Adrenal gland (tissue), 12 donors: Measurements from ENCODE around the gene MXRA8. TPM values are rescaled to one million over a fixed set of nuclear protein-coding genes. Genes with fewer than 3 reads are reported as not detected.

Experiments used
- DNase-seq, 7 donors: peaks; one replicate each; pipeline ENCODE4 v3.0.0-alpha.2; 2019 to 2020
- H3K27ac ChIP-seq, 5 donors: fragments of 200-600 bp; sonication (generic) in 4 of 5; 1 replicate in 3 of 5; 2 replicates in 2 of 5; pipeline versions ENCODE4 v1.5.1 to v1.8.0; 2016 to 2020; ENCODE audit warnings: mild to moderate bottlenecking in 1 of 5
- H3K27me3 ChIP-seq: fragments of 200-600 bp; 2 replicates; pipeline ENCODE4 v1.8.0; 2021
- H3K36me3 ChIP-seq, 2 donors: fragments of 200-600 bp; replicated peaks in 1 of 2; 1 replicate in 1 of 2; 2 replicates in 1 of 2; pipeline versions ENCODE4 v1.5.1 to v1.8.0; 2018 to 2022
- H3K4me1 ChIP-seq, 2 donors: fragments of 200-600 bp; replicated peaks in 1 of 2; 1 replicate in 1 of 2; 2 replicates in 1 of 2; pipeline versions ENCODE4 v1.5.1 to v1.8.0; 2018 to 2021
- H3K4me3 ChIP-seq, 4 donors: fragments of 200-600 bp; sonication (generic) in 3 of 4; one replicate each; pipeline ENCODE4 v1.5.1; 2016 to 2018
- H3K9me3 ChIP-seq, 3 donors: fragments of 200-600 bp; sonication (generic) in 1 of 3; replicated peaks in 1 of 3; 1 replicate in 2 of 3; 2 replicates in 1 of 3; pipeline versions ENCODE4 v1.5.1 to v1.8.0; 2016 to 2021
- POLR2A ChIP-seq, 2 donors: fragments of 450-650 bp; IDR thresholded peaks; one replicate each; pipeline ENCODE4 v1.6.1; 2017; ENCODE audit warnings: antibody characterized with exemption in 2 of 2, mild to moderate bottlenecking in 2 of 2, moderate library complexity in 1 of 2
- WGBS, 4 donors: extraction: QIAGEN DNeasy Blood & Tissue Kit in 2 of 4; methylation state at CpG; one replicate each; pipeline versions ENCODE4 v1.1.5 to v1.1.7; 2013 to 2017; 5-methylcytosine and 5-hydroxymethylcytosine counted together
- intact Hi-C, 2 donors: fragments of 100-400 bp; cut with DNase I; formaldehyde crosslinking; loops; one replicate each; pipeline versions ENCODE4 v1.14.1 to v1.15.0; 2022 to 2023
- polyA plus RNA-seq, 3 donors: library from polyadenylated mRNA; stranded (reverse); fragments of 200-250 nt in 2 of 3; fragments of 350-450 nt in 1 of 3; fragmentation: Illumina TruSeq in 1 of 3; extraction: RNeasy Lipid Tissue Mini Kit (QIAGEN cat#74804) in 1 of 3; gene quantifications; one replicate each; pipeline ENCODE4 v1.2.3, GENCODE V29; 2013 to 2014
- total RNA-seq, 9 donors: library from RNA; depleted of rRNA in 4 of 9; stranded (reverse); fragments of >200 nt in 4 of 9; fragments of 120-200 nt in 1 of 9; fragmentation: NEBNext Ultra II Directional in 1 of 9; extraction: Animal tissue kit (Norgen Biotek cat#: 25700) in 1 of 9; gene quantifications; one replicate each; pipeline versions ENCODE4 v1.1.0 to v1.2.4, GENCODE V29; 2013 to 2023
- TF ChIP-seq, protein P1 (sequence below), 6 experiments: fragments of 450-650 bp in 4 of 6; fragments of 200-600 bp in 2 of 6; sonication (generic) in 1 of 6; IDR thresholded peaks; 1 replicate in 5 of 6; 2 replicates in 1 of 6; pipeline versions ENCODE4 v1.5.1 to v1.8.0; 2016 to 2021; ENCODE audit warnings: antibody characterized with exemption in 6 of 6, mild to moderate bottlenecking in 2 of 6, moderate library complexity in 1 of 6
- donor health status: healthy with polysubstance abuse.
- donor health status: Bipolar disorder and iron deficiency.
- donor health status: DM: yes; HTN: yes; CAD: no.
- donor health status: DM: no; HTN: no; CAD: no.
- donor health status: DM: no; HTN: no; CAD: no.
- donor health status: DM: yes; HTN: yes; CAD: no.

The MXRA8 gene
- total and polyA plus RNA-seq, 12 donors: 8.4 to 104 (median 46.6) TPM

DNA sequence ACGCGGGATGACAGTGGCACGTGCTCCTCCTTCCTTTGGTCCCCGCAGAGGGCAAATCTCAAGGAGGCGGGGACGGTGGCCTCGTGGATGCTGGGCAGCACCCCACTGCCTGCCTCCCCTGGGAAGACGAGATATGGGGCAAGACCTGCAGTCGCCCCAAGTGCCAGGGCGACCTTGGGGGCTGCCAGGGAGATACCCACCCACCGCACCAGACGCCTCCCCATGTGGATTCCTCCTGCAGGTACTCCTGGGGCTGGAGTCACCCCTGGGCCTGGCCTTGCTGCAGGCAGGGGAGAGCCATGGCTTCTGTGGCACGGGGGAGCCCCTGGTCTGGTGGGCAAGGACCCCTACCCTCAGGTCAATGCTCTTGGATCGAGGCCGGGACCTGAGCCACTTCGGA is 22.5 kb upstream of the MXRA8 start:
- H3K9me3 ChIP-seq: no peaks in the 10 kb centered on the region
- no peak overlapping the region for H3K27ac ChIP-seq
- DNase-seq: no peak
- no peak overlapping the region for H3K4me3 ChIP-seq
- H3K4me1 ChIP-seq: peaks cover 0 to 3% of the 10 kb centered on the region in 2 donors
- TF ChIP-seq, protein P1, sequence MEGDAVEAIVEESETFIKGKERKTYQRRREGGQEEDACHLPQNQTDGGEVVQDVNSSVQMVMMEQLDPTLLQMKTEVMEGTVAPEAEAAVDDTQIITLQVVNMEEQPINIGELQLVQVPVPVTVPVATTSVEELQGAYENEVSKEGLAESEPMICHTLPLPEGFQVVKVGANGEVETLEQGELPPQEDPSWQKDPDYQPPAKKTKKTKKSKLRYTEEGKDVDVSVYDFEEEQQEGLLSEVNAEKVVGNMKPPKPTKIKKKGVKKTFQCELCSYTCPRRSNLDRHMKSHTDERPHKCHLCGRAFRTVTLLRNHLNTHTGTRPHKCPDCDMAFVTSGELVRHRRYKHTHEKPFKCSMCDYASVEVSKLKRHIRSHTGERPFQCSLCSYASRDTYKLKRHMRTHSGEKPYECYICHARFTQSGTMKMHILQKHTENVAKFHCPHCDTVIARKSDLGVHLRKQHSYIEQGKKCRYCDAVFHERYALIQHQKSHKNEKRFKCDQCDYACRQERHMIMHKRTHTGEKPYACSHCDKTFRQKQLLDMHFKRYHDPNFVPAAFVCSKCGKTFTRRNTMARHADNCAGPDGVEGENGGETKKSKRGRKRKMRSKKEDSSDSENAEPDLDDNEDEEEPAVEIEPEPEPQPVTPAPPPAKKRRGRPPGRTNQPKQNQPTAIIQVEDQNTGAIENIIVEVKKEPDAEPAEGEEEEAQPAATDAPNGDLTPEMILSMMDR (IDR thresholded peaks at IDR 0.05): no peak
- TF ChIP-seq POLR2A (IDR thresholded peaks at IDR 0.05): no peak
- peaks cover 0 to 8% of the 10 kb centered on the region in 2 donors for H3K36me3 ChIP-seq
- intact Hi-C loops: no loop called here
- WGBS, 4 donors: 90 to 97% (median 90%) methylated on average over 6 to 16 of the region's 16 CpGs; no CpG with 5 or more reads in 1 of the 4 donors
- H3K27me3 ChIP-seq: no peaks in the 10 kb centered on the region

DNA sequence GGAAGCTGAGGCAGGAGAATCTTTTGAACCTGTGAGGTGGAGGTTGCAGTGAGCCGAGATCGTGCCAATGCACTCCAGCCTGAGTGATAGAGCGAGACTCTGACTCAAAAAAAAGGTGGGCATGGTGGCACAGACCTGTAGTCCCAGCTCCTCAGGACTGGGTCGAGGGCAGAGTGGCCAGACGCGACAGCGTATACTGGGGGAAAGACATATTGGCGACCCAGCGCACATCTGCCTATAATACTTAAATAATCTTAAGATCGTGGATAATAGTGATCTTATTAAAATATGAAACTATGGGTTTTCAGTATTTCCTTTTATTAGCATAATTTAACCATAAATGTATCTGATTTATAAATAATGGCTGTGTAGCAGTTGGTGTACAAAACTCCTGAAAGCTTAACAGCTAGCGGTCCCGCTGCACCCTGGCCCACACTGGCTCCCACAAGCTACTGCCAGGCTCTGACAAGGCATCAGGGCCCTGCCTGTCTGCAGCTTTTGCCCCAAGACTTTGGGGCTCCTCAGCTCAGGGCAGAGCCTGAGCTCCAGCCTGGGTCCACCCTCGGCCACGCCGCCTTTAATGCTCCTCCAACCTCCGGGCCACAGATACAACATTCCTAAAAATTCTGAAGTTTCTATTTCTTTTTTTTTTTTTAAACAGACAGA is 19.3 kb upstream of the MXRA8 start:
- Histone ChIP-seq H3K9me3 (no peaks in the 10 kb centered on the region), H3K36me3 (peaks cover 0 to 10% of the 10 kb centered on the region in 2 donors), H3K4me3 (no peak overlapping the region), H3K27ac (no peak overlapping the region), H3K27me3 (no peaks in the 10 kb centered on the region), H3K4me1 (peaks cover 7 to 20% of the 10 kb centered on the region in 2 donors)
- intact Hi-C loops: no loop called here
- WGBS, 4 donors: 91 to 97% (median 95%) methylated on average over 16 of the region's 16 CpGs
- DNase-seq: no peak
- no peak for TF ChIP-seq POLR2A (IDR thresholded peaks at IDR 0.05)
- TF ChIP-seq, protein P1 (IDR thresholded peaks at IDR 0.05): no peak

DNA sequence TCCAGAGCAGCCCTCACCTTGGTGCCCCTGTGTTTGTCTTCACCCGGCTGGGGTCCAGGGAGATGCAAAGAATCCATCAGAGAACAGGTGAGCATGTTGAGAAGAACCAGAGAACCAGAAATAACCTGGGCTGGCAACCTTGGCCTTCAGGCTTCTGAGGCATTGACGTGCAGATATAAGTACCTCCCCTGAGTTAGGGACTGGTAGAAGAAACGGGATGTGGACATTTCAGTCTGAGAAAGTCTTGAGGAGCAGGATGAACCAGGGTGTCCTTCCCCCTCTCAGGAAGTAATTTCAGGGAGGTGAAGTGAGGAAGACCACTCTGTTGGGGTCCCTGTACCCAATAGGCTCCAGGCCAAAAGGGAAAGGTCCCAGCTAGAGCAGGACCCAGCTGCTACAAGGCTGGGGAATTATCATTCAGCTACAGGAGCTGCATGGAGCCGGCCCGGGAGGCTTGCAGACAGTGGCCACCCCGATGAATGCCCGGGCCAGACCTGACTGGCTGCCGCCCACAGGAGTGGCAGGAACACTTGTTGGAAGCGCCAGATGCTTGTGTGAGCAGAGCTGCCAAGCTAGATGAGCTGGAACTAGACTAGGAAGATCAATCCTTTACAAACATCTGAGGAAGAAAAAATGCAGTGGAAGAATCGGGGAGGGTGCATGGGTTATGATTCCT is 18.3 kb upstream of the MXRA8 start:
- Histone ChIP-seq H3K27me3 (no peaks in the 10 kb centered on the region), H3K36me3 (peaks cover 0 to 10% of the 10 kb centered on the region in 2 donors), H3K4me1 (peaks cover 7 to 30% of the 10 kb centered on the region in 2 donors), H3K4me3 (no peak overlapping the region), H3K9me3 (no peaks in the 10 kb centered on the region), H3K27ac (peak overlapping the region in 1 of 5 donors; percentile 94)
- intact Hi-C loops: no loop called here
- TF ChIP-seq, protein P1 (IDR thresholded peaks at IDR 0.05): no peak
- TF ChIP-seq POLR2A (IDR thresholded peaks at IDR 0.05): no peak
- WGBS, 4 donors: 86 to 93% (median 87%) methylated on average over 6 to 10 of the region's 10 CpGs
- DNase-seq: no peak

DNA sequence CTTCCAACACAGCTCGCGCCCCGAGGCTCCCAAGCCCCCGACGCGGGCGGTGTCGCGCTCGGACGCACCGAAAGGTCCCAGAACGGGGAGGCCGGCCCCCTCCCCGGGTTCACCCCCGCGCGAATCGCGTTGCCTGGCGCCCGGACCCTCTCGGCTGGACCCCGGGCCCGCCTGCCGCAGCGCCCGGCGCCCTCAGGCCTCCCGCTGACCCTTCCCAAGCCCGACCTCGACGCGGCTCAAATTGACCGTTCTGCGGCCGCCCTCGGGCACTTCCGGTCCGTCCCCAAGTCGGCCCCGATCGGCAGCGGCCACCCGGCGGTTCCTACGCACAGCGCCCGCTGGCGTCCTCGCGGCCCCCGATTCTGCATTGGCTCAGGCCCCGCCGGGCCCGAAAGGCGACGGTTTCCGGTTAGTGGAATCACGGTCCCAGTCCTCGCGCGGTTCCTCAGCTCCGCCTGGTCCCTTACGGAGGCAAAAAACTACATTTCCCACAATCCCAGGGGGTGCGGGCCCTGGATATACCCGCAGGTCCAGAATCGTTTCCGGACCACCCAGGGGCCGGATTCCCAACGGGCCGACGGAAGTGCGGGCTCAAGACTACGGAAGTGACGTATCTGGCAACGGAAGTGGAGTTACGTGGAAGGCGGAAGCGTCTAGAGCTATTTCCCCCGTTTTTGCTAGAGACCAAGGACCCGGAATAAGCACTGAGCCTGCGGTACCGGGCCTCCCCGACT is 16.7 kb upstream of the MXRA8 start, which contains the start of gene AURKAIP1:
TSS of gene AURKAIP1 (minus strand) at position 279 of the 734 bp plus-strand sequence. CDS start 451 bp downstream, outside the sequence.
- peaks cover 7 to 31% of the 10 kb centered on the region in 2 donors for H3K4me1 ChIP-seq
- H3K9me3 ChIP-seq: no peaks in the 10 kb centered on the region
- 0 to 1% (median 1%) methylated on average over 46 to 85 of the region's 85 CpGs; no CpG with 5 or more reads in 1 of the 4 donors for WGBS, 4 donors
- peak; percentile 98 to 99 (median 99) for DNase-seq
- peak; percentile 55 to 65 for TF ChIP-seq POLR2A (IDR thresholded peaks at IDR 0.05)
- TF ChIP-seq, protein P1 (IDR thresholded peaks at IDR 0.05): peak in 3 of 6 experiments; percentile 30 to 47 (median 37)
- peak within 1 kb of the TSS; percentile 52 to 83 (median 72) for H3K4me3 ChIP-seq
- no peaks in the 10 kb centered on the region for H3K27me3 ChIP-seq
- H3K27ac ChIP-seq: peak within 1 kb of the TSS; percentile 87 to 94 (median 90)
- peaks cover 0 to 10% of the 10 kb centered on the region in 2 donors for H3K36me3 ChIP-seq
- intact Hi-C loops: no loop called here
